Measurements from ENCODE around the gene ASXL3. TPM values are rescaled to one million over a fixed set of nuclear protein-coding genes. Genes with fewer than 3 reads are reported as not detected.

Gene ASXL3
- polyA plus RNA-seq, 1 donor from 2014 or later = 15.2 TPM

- Histone ChIP-seq H3F3A (ENCODE audit: insufficient read depth, low read length, poor library complexity, severe bottlenecking) (no peaks in the 10 kb centered on the region), H3K4me2 (ENCODE audit: low read length) (no peak overlapping the region), H2AFZ (ENCODE audit: low read depth, low read length) (no peak overlapping the region), H3K27me3 (ENCODE audit: insufficient read depth, low read depth, low read length) (no peaks in the 10 kb centered on the region), H3K27ac (ENCODE audit: low read length) (no peak overlapping the region), H3K9ac (ENCODE audit: low read length) (no peak overlapping the region), H3K36me3 (ENCODE audit: insufficient read depth, low read length) (peaks cover 13% of the 10 kb centered on the region), H3K79me2 (replicated peaks; ENCODE audit: insufficient read depth, low read length) (no peaks in the 10 kb centered on the region), H3K9me2 (ENCODE audit: insufficient read depth, low read length) (no peaks in the 10 kb centered on the region), H3K9me3 (ENCODE audit: low read length) (no peaks in the 10 kb centered on the region), H3K4me3 (ENCODE audit: low read length) (no peak overlapping the region), H4K20me1 (ENCODE audit: insufficient read depth) (no peaks in the 10 kb centered on the region)
- no peak for TF ChIP-seq CTCF (IDR thresholded peaks at IDR 0.05; ENCODE audit: poor library complexity, severe bottlenecking)
- no peak for TF ChIP-seq EZH2 (IDR thresholded peaks at IDR 0.05; ENCODE audit: borderline replicate concordance, insufficient read depth, low read length, poor library complexity, severe bottlenecking)
Observed at GRCh38 chr18:33733376-33733775, 155.4 kb downstream of the ASXL3 start.

- Histone ChIP-seq H3K4me3 (ENCODE audit: low read length) (no peak overlapping the region), H3K9me2 (ENCODE audit: insufficient read depth, low read length) (no peaks in the 10 kb centered on the region), H3F3A (ENCODE audit: insufficient read depth, low read length, poor library complexity, severe bottlenecking) (no peaks in the 10 kb centered on the region), H3K27ac (ENCODE audit: low read length) (no peak overlapping the region), H3K27me3 (ENCODE audit: insufficient read depth, low read depth, low read length) (no peaks in the 10 kb centered on the region), H3K79me2 (replicated peaks; ENCODE audit: insufficient read depth, low read length) (no peaks in the 10 kb centered on the region), H3K9ac (ENCODE audit: low read length) (no peak overlapping the region), H3K4me2 (ENCODE audit: low read length) (no peak overlapping the region), H3K36me3 (ENCODE audit: insufficient read depth, low read length) (peaks cover 24% of the 10 kb centered on the region), H4K20me1 (ENCODE audit: insufficient read depth) (no peaks in the 10 kb centered on the region), H2AFZ (ENCODE audit: low read depth, low read length) (no peak overlapping the region), H3K9me3 (ENCODE audit: low read length) (no peaks in the 10 kb centered on the region)
- TF ChIP-seq SMC3 (conservative IDR thresholded peaks at IDR 0.05; ENCODE audit: poor library complexity) (no peak), TAF1 (IDR thresholded peaks at IDR 0.05; ENCODE audit: low read depth) (no peak), POLR2AphosphoS5 (IDR thresholded peaks at IDR 0.05) (no peak), EZH2 (IDR thresholded peaks at IDR 0.05; ENCODE audit: borderline replicate concordance, insufficient read depth, low read length, poor library complexity, severe bottlenecking) (no peak), CTCF (IDR thresholded peaks at IDR 0.05; ENCODE audit: poor library complexity, severe bottlenecking) (no peak), MXI1 (conservative IDR thresholded peaks at IDR 0.05; ENCODE audit: poor library complexity, severe bottlenecking) (no peak), EP300 (conservative IDR thresholded peaks at IDR 0.05; ENCODE audit: poor library complexity, severe bottlenecking) (no peak), RAD21 (conservative IDR thresholded peaks at IDR 0.05) (no peak)
- TF ChIP-seq, protein P1, sequence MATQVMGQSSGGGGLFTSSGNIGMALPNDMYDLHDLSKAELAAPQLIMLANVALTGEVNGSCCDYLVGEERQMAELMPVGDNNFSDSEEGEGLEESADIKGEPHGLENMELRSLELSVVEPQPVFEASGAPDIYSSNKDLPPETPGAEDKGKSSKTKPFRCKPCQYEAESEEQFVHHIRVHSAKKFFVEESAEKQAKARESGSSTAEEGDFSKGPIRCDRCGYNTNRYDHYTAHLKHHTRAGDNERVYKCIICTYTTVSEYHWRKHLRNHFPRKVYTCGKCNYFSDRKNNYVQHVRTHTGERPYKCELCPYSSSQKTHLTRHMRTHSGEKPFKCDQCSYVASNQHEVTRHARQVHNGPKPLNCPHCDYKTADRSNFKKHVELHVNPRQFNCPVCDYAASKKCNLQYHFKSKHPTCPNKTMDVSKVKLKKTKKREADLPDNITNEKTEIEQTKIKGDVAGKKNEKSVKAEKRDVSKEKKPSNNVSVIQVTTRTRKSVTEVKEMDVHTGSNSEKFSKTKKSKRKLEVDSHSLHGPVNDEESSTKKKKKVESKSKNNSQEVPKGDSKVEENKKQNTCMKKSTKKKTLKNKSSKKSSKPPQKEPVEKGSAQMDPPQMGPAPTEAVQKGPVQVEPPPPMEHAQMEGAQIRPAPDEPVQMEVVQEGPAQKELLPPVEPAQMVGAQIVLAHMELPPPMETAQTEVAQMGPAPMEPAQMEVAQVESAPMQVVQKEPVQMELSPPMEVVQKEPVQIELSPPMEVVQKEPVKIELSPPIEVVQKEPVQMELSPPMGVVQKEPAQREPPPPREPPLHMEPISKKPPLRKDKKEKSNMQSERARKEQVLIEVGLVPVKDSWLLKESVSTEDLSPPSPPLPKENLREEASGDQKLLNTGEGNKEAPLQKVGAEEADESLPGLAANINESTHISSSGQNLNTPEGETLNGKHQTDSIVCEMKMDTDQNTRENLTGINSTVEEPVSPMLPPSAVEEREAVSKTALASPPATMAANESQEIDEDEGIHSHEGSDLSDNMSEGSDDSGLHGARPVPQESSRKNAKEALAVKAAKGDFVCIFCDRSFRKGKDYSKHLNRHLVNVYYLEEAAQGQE (IDR thresholded peaks at IDR 0.05; ENCODE audit: borderline replicate concordance) = no peak
Observed at GRCh38 chr18:33735428-33735827, 157.4 kb downstream of the ASXL3 start.

Measured in neural cell (in vitro differentiated cells).